CD4-positive, alpha-beta T cell treated with Interleukin-6 for 4 hours (primary cell): ENCODE results near the gene KCNH8.

Experiments used
- DNase-seq: peaks from one replicate; pipeline ENCODE4 v3.0.0-alpha.2; 2020; ENCODE audit warnings: mixed read lengths

KCNH8 gene

DNA sequence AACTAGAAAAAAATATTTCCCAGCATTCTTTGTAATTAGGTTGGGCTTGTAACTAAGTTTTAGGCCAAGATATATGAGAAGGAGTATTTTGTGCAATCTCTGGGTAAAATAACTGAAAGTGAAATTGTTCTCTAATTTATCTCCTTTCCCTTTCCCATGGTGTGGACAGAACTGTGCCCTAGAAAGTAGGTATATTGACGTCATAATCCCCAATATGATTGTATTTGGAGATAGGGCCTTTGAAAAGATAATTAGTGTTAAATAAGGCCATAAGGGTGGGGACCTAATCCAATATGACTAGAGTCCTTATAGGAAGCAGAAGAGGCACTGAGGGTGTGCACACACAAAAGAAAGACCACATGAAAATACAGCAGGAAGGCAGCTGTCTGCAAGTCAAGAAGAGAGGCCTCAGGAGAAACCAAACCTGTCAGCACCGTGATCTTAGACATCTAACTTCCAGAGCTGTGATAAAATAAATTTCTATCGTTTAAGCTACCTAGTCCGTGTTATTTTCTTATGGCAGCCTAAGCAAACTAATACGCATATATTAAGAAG lies 106.6 kb downstream of the KCNH8 start:
- no peak for DNase-seq

DNA sequence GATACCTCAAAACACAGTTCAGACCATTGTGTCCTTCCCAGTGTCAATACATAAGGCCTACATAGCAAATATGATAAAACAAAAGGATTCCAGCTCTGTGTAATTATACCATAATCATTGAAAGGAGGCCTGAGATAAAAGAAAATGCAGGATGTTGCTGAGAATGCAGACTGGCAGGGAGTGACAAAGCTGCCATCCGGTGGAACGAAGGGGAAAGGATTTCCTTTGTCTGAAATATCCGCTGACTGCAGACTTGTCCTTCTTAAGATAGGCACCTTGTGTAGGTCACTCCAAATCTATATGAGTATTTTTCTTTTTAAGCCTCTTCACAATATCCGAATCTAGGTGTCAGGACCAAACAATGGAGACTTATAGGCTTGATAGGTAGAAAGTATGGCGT lies 108.0 kb downstream of the KCNH8 start:
- no peak for DNase-seq

DNA sequence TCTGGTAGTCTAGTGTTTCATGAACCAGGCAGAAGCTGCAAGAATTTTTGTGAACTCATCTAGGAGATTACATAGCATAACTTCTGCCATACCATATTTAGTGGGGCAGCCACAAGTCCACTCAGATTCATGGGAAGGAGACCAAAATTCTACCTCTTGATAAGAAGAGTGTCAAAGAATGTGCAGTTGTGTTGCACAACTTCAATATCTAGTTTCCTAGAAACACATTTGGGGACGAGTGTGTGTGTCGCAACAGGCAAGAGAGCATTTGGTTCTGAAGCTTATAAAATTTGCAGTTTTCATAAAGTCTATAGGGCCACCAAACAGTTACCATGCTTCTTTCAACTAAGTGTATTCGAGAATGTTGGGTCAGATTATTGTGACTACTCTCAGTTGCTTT lies 115.3 kb downstream of the KCNH8 start:
- DNase-seq = no peak

DNA sequence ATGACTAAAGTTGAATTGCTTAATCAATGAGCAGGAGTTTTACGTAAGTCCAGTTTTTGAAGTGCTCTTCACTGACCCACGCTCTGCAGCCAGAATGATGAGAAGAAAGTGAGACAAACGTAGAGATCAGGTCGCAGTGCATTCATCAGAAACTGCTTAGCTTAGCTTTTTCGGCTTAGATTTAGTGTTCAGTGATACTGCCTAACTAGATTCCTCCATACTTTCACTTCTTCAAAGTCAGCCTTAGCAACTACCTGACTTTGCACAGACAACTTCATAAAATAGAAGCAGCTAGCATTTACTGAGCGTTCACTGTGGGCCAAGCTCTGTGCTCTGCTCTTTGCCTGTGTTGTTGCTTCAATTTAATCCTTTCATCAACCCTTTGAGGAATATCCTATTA lies 116.1 kb downstream of the KCNH8 start:
- DNase-seq = no peak

DNA sequence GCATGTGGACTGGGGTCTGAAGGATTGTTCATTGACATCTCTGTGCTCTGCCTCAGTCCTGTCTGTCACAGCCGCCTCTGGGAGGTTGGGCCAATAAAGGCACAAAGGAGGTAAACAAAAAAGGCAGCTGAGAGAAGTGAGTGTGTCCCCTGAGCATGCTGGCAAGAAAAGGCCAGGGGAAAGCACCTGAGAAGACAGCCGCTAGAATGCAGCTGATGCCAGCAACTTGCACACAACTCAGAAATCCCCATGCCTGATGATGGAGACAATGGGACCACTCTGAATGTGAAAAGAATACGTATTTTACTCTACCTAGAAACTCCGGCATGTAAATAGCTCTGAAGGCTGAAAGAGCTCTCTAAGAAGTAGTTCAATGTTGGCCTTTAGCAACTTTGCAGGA lies 118.7 kb downstream of the KCNH8 start:
- no peak for DNase-seq

GRCh38 chr3:19270481-19270880 lies 122.2 kb downstream of the KCNH8 start:
- DNase-seq = no peak

DNA sequence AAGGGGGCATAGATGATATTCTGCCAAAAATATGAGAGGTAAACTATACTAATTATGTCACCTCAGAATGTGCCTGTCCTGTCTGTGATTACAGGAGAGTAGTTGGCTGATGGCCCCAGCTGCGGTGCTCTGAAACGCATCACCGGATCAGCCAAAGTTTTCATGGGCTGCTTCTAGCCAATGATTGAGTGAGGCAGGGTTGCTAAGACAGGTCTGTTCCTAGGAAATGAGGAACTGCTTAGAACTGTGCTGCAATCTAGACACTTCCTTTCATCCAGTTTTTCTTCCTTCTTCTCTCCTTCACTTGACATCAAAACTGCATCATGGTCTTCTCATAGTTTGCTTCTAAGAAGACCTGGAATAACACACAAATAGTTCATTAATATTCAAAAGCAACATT lies 124.0 kb downstream of the KCNH8 start:
- no peak for DNase-seq

- no peak for DNase-seq
These were observed 124.8 kb downstream of the KCNH8 start for GRCh38 chr3:19273091-19273490.

GRCh38 chr3:19274576-19274975 lies 126.3 kb downstream of the KCNH8 start:
- DNase-seq = no peak

GRCh38 chr3:19284974-19285373 lies 136.7 kb downstream of the KCNH8 start:
- DNase-seq = no peak

GRCh38 chr3:19293295-19293694 lies 145.0 kb downstream of the KCNH8 start:
- no peak for DNase-seq

DNA sequence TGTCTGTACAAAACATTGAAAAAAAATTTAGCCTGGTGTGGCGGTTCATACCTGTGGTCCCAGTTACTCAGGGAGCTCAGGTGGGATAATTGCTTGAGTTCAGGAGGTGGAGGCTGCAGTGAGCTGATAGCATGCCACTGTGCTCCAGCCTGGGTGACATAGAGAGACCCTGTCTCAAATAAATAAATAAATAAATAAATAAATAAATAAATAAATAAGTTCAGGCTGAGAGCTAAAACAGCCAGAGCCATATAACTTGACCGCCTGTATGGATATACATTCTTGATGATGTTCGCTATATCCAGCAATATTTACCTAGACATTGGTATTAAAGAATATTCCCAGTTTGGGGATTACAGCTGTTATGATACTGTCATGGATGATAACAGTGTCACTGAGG lies 146.9 kb downstream of the KCNH8 start:
- no peak for DNase-seq

- DNase-seq = no peak
These were observed 183.6 kb downstream of the KCNH8 start for GRCh38 chr3:19331931-19332330.

- no peak for DNase-seq
These were observed 185.8 kb downstream of the KCNH8 start for GRCh38 chr3:19334120-19334519.

- no peak for DNase-seq
These were observed 190.5 kb downstream of the KCNH8 start for GRCh38 chr3:19338769-19339168.

DNA sequence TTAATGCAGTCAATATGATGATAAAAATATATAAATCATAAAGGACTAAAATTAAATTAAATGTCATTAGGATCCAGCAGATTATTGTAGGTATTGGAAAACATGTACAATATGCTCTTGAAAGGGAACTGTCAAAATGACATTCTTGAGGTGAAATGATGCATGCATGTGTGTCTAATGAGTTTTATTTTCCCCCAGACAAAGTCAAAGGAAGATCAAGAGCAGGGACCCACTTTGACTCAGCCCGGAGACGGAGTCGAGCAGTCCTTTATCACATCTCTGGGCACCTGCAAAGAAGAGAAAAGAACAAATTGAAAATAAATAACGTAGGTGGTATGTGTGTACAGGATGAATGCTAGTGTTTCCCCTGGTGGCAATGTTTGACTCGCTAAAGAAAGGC lies 194.1 kb downstream of the KCNH8 start:
- no peak for DNase-seq

DNA sequence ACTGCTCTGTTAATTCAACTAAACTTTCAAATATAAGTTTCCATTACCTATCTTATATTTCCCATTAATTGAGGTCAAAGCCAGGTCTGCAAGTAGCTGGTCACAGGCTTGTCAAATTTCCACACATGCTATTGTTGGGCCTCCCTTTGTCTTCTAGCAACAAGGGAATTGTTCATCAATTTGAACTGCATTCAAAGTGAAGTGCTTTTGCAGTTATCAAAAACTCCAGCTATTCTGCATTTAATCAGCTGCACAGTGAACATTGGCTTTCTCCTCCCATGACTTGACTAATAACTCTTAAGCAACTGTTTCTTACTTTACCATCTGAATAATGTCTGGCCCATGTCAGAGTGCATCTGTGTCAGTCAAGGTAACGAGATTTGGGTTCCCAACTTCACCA lies 198.4 kb downstream of the KCNH8 start:
- no peak for DNase-seq

DNA sequence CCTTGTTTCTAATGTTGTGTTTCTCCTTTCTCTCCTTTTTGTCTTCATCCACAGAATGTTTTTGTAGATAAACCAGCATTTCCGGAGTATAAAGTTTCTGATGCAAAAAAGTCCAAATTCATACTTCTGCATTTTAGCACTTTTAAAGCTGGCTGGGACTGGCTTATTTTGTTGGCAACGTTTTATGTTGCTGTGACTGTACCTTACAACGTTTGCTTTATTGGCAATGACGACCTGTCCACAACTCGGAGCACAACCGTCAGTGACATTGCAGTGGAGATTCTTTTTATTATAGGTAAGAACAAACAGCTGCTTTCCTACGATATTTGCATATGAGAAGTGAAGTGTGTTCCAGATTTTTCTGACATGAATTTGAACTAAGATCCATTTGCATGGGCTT lies 199.4 kb downstream of the KCNH8 start:
- DNase-seq = no peak

GRCh38 chr3:19348500-19348899 lies 200.2 kb downstream of the KCNH8 start:
- no peak for DNase-seq

DNA sequence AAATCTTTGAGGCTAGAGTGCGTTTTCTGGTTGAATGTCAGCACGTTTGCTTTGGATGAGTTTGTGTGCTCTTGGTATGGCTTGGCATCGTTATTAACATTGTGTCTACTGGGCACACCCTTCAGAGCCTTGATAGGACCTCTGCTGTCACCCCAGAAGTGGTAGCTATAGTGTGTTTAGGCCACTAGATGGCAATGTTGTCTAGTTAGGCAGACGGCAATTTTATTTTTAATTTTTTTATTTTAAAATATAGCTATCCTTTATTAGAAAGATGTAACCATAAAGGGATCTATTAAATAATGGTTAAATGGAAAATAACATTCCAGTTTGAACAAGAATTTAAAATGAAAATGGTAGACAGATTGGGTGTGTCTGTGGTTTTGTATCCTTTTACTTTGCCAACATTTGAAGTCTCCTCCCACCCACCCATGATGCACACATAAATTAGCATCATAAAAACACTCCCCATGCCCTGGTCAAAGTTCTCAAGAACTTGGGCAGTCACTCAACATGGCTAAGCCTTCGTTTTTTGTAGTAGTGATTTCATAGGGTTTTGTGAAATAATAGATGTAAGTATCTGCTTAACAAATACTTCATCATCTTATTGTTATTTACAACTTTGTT lies 200.7 kb downstream of the KCNH8 start:
- no peak for DNase-seq

DNA sequence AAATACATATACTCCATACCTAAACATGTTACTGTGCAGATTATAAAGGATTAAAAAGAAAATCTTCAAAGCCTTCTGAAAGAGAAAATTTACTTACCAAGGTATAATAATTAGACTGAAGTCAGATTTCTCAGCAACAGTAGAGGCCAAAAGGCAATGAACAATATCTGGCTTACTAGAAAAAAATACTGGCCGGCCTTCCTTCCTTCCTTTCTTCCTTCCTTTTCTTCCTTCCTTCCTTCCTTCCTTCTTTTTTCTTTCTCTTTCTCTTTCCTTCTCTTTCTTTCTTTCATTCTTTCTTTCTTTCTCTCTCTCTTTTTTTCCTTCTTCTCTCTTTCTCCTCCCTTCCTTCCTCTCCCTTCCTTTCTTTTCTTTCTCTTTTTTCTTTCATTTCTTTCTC lies 209.6 kb downstream of the KCNH8 start:
- DNase-seq = no peak

- DNase-seq = no peak
These were observed 214.8 kb downstream of the KCNH8 start for GRCh38 chr3:19363071-19363470.

- no peak for DNase-seq
These were observed 215.8 kb downstream of the KCNH8 start for GRCh38 chr3:19364148-19364547.

DNA sequence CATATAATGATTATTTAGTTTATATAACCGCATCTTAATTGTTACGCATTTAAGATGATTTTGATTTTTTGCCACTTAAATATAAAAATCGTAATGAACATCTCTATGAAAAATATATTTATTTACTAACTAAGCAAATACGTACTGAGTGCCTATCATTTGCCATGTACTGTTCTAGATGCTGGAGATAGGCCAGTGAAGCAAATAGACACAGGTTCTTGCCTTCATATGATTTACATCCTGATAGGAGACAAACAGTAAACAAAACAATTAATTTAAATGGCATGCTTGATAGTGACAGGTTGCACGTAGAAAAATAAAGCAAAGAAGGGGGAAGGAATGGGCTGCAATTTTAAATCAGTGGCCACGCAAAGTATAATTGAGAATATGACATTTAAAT lies 217.2 kb downstream of the KCNH8 start:
- DNase-seq = no peak

- no peak for DNase-seq
These were observed 236.6 kb downstream of the KCNH8 start for GRCh38 chr3:19384868-19385267.
